HepG2 (cell line): ENCODE data around the gene LRRN4CL. TPM values are rescaled to one million over a fixed set of nuclear protein-coding genes. Genes with fewer than 3 reads are reported as not detected.

ENCODE experiments used
- ATAC-seq: fragments of 200-7000 bp; cut with Tn5 transposase; 3 replicates; pipeline ENCODE4 v1.9.1; 2020; ENCODE audit warnings: mild to moderate bottlenecking, moderate library complexity
- BruUV-seq: library from RNA; stranded (reverse); fragments of 400-500 nt; replicated peaks from 2 replicates; lab custom pipeline; 2021; lab: Mats Ljungman, UMichigan
- CTCF ChIA-PET: fragments of 300-600 bp; formaldehyde crosslinking; extraction: SDS; loops from one replicate; lab custom pipeline; 2021; ENCODE audit warnings: low total read pairs, inconsistent platforms, low intra/inter-chr PET ratio; lab: Yijun Ruan, JAX
- POLR2A ChIA-PET: fragments of 350-600 bp; sonication (Branson Sonifier 250); formaldehyde crosslinking; loops from one replicate; lab custom pipeline; 2020; ENCODE audit warnings: antibody characterized with exemption, inconsistent platforms; lab: Yijun Ruan, JAX
- DNase-seq: peaks from one replicate; pipeline ENCODE4 v3.0.0-alpha.2; 2015; ENCODE audit warnings: low spot score
- FAIRE-seq: peaks from 3 replicates; lab custom pipeline; 2011; peaks lifted over from hg19 to GRCh38; lab: Jason Lieb, UNC
- H2AFZ ChIP-seq: one replicate; pipeline ENCODE4 v1.6.1; 2011; ENCODE audit warnings: low read length, inconsistent platforms
- H3K27ac ChIP-seq: fragments of 300-600 bp; 3 replicates; pipeline ENCODE4 v1.8.0; 2011; ENCODE audit warnings: mixed run types, mild to moderate bottlenecking, mixed read lengths, low read length, inconsistent platforms; ENCODE audit not compliant: insufficient read depth; ENCODE audit errors: extremely low read length
- H3K27me3 ChIP-seq, 2 experiments: fragments of 200-600 bp in 1 of 2; 2 replicates in 1 of 2; 3 replicates in 1 of 2; pipeline versions ENCODE4 v1.6.0 to v1.8.0; 2011; ENCODE audit warnings: low read length in 2 of 2, mild to moderate bottlenecking in 2 of 2, moderate library complexity in 2 of 2, inconsistent platforms in 1 of 2; ENCODE audit not compliant: insufficient read depth in 2 of 2, control insufficient read depth in 1 of 2
- H3K36me3 ChIP-seq, 2 experiments: fragments of 200-600 bp in 1 of 2; replicated peaks in 1 of 2; 2 replicates in 1 of 2; 3 replicates in 1 of 2; pipeline versions ENCODE4 v1.5.1 to v1.8.0; 2011; ENCODE audit warnings: low read length in 2 of 2, inconsistent platforms in 1 of 2; ENCODE audit not compliant: insufficient read depth in 2 of 2, control insufficient read depth in 1 of 2
- H3K4me1 ChIP-seq: 2 replicates; pipeline ENCODE4 v1.5.1; 2012; ENCODE audit warnings: low read length, inconsistent platforms; ENCODE audit not compliant: insufficient read depth
- H3K4me2 ChIP-seq: 2 replicates; pipeline ENCODE4 v1.6.0; 2011; ENCODE audit warnings: low read depth, low read length, inconsistent platforms
- H3K4me3 ChIP-seq, 3 experiments: fragments of 200-600 bp in 1 of 3; sonication (generic), shearing (Covaris generic) in 1 of 3; replicated peaks in 1 of 3; 2 replicates each; pipeline ENCODE4 v1.5.1; 2011 to 2016; ENCODE audit warnings: low read length in 3 of 3, inconsistent platforms in 2 of 3, low read depth in 2 of 3, mild to moderate bottlenecking in 2 of 3, control low read depth in 1 of 3, mixed read lengths in 1 of 3; ENCODE audit not compliant: insufficient read depth in 1 of 3
- H3K79me2 ChIP-seq: one replicate; pipeline ENCODE4 v1.6.1; 2011; ENCODE audit warnings: low read length, inconsistent platforms; ENCODE audit not compliant: insufficient read depth
- H3K9ac ChIP-seq: 2 replicates; pipeline ENCODE4 v1.6.0; 2011; ENCODE audit warnings: mild to moderate bottlenecking, low read depth, low read length, inconsistent platforms; ENCODE audit not compliant: insufficient read depth
- H3K9me3 ChIP-seq: 2 replicates; pipeline ENCODE4 v1.5.1; 2012; ENCODE audit warnings: mild to moderate bottlenecking, low read length
- H4K20me1 ChIP-seq: 2 replicates; pipeline ENCODE4 v1.6.0; 2011; ENCODE audit warnings: inconsistent platforms, mild to moderate bottlenecking, low read length, moderate library complexity; ENCODE audit not compliant: insufficient read depth
- CERS6 ChIP-seq: sonication (generic); formaldehyde crosslinking; IDR thresholded peaks from 2 replicates; pipeline ENCODE4 v1.5.0; 2020; ENCODE audit warnings: missing genetic modification reagents
- ELF1 ChIP-seq: sonication (generic); formaldehyde crosslinking; IDR thresholded peaks from 2 replicates; pipeline ENCODE4 v1.4.0; 2020; ENCODE audit warnings: missing genetic modification reagents
- ESRRA ChIP-seq: sonication (generic); formaldehyde crosslinking; IDR thresholded peaks from 2 replicates; pipeline ENCODE4 v1.5.1; 2020; ENCODE audit warnings: mild to moderate bottlenecking, low read depth, missing genetic modification reagents
- HBP1 ChIP-seq: IDR thresholded peaks from 2 replicates; pipeline ENCODE4 v1.6.1; 2016; ENCODE audit warnings: low read depth, control low read depth
- LRRFIP1 ChIP-seq: sonication (generic); formaldehyde crosslinking; conservative IDR thresholded peaks from 2 replicates; pipeline ENCODE4 v1.4.0; 2020; ENCODE audit warnings: missing genetic modification reagents
- MAF1 ChIP-seq: sonication (generic); formaldehyde crosslinking; IDR thresholded peaks from 2 replicates; pipeline ENCODE4 v1.5.0; 2020; ENCODE audit warnings: missing genetic modification reagents, borderline replicate concordance
- ZBTB33 ChIP-seq: sonication (generic); formaldehyde crosslinking; IDR thresholded peaks from 2 replicates; pipeline ENCODE4 v1.4.0; 2020; ENCODE audit warnings: missing genetic modification reagents
- ZGPAT ChIP-seq: IDR thresholded peaks from 2 replicates; pipeline ENCODE4 v1.6.1; 2016; ENCODE audit warnings: mild to moderate bottlenecking
- ZNF350 ChIP-seq: sonication (generic); formaldehyde crosslinking; IDR thresholded peaks from 2 replicates; pipeline ENCODE4 v1.4.0; 2020; ENCODE audit warnings: mild to moderate bottlenecking, low read depth, missing genetic modification reagents, borderline replicate concordance
- ZNF530 ChIP-seq: sonication (generic); formaldehyde crosslinking; IDR thresholded peaks from 2 replicates; pipeline ENCODE4 v1.5.0; 2020; ENCODE audit warnings: low read depth, mild to moderate bottlenecking, missing genetic modification reagents
- ZNF891 ChIP-seq: sonication (generic); formaldehyde crosslinking; IDR thresholded peaks from 2 replicates; pipeline ENCODE4 v1.5.0; 2020; ENCODE audit warnings: mild to moderate bottlenecking, missing genetic modification reagents
- WGBS: methylation state at CpG from one replicate; pipeline ENCODE4 v1.1.6; 2017; ENCODE audit warnings: low lambda C conversion rate; 5-methylcytosine and 5-hydroxymethylcytosine counted together
- in situ Hi-C: cut with HindIII; loops from 2 replicates; pipeline ENCODE4 v1.10.0; 2017; ENCODE audit warnings: low pct_unique_long_range_greater_than_20kb; ENCODE audit not compliant: extremely low pct_ligation_motif_present
- intact Hi-C: fragments of 100-400 bp; cut with micrococcal nuclease; formaldehyde crosslinking; loops from one replicate; pipeline ENCODE4 v1.10.0; 2022; ENCODE audit not compliant: unreplicated experiment
- polyA plus RNA-seq, 8 experiments: library from polyadenylated mRNA; depleted of rRNA in 3 of 8; stranded (reverse) in 7 of 8; unstranded in 1 of 8; fragments of >200 nt; fragmentation: Illumina TruSeq in 4 of 8; extraction: Trizol in 4 of 8; gene quantifications; 2 replicates each; pipeline versions ENCODE4 v1.2.1 to v1.2.3, GENCODE V29; 2011 to 2016; ENCODE audit warnings: low read depth in 4 of 8, missing spikeins in 1 of 8, mixed read lengths in 1 of 8; ENCODE audit not compliant: insufficient read depth in 1 of 8
- total RNA-seq, 5 experiments: library from RNA; depleted of rRNA; stranded (reverse); fragments of >200 nt; fragmentation: Illumina TruSeq; extraction: Trizol; gene quantifications; 2 replicates each; pipeline ENCODE4 v1.2.3, GENCODE V29; 2016; ENCODE audit warnings: low read depth in 1 of 5

Gene LRRN4CL
- total and polyA plus RNA-seq, 2 of the 13 experiments (the other 11 are each of a cell fraction or from before 2014, with no cell fraction given) = 0.11 TPM; not detected in 1

- intact Hi-C loops = no loop called here
- Histone ChIP-seq H3K79me2 (peaks cover 12% of the 10 kb centered on the region), H3K9me3 (no peaks in the 10 kb centered on the region), H2AFZ (no peak overlapping the region), H3K27ac (no peak overlapping the region), H3K4me3 (no peak overlapping the region), H3K27me3 (no peaks in the 10 kb centered on the region), H3K4me2 (no peak overlapping the region), H3K4me1 (peaks cover 26% of the 10 kb centered on the region), H3K36me3 (no peaks in the 10 kb centered on the region), H3K9ac (no peak overlapping the region), H4K20me1 (no peaks in the 10 kb centered on the region; the same call in 1 of the 2 replicates)
- in situ Hi-C loops = no loop called here
- DNase-seq (no peak), FAIRE-seq (no peak), ATAC-seq (no peak)
- WGBS = 33% methylated on average over 5 of the region's 5 CpGs
- ChIA-PET CTCF (no interaction called here), POLR2A (interaction anchor here (2.7 to 6.3 kb wide), 3 partner anchors 7 to 14 kb away, joined by 17 to 186 read pairs (median 25); partner anchors contain the start of genes C11orf98, CSKMT, GANAB and LBHD1)
- no TSS peak for BruUV-seq
- TF ChIP-seq ZGPAT = no peak
- no peak for TF ChIP-seq ZNF530 (CRISPR knock-in tag)
- no peak for TF ChIP-seq LRRFIP1 (CRISPR knock-in tag)
- no peak for TF ChIP-seq ELF1
- TF ChIP-seq ZNF891 = no peak
- TF ChIP-seq HBP1 = no peak
- no peak for TF ChIP-seq ZBTB33 (CRISPR knock-in tag)
- no peak for TF ChIP-seq ESRRA (CRISPR knock-in tag)
- no peak for TF ChIP-seq CERS6
- TF ChIP-seq ZNF350 = no peak
- no peak for TF ChIP-seq MAF1 (CRISPR knock-in tag)
Measured at GRCh38 chr11:62656796-62657429, 32.4 kb downstream of the LRRN4CL start.
